NCI-H187 (cell line): ENCODE measurements around the gene GPR158.

Experiments
- DNase-seq, 2 experiments: peaks; one replicate each; lab custom pipeline; 2025; lab: John Stamatoyannopoulos, UW

Gene GPR158

DNA sequence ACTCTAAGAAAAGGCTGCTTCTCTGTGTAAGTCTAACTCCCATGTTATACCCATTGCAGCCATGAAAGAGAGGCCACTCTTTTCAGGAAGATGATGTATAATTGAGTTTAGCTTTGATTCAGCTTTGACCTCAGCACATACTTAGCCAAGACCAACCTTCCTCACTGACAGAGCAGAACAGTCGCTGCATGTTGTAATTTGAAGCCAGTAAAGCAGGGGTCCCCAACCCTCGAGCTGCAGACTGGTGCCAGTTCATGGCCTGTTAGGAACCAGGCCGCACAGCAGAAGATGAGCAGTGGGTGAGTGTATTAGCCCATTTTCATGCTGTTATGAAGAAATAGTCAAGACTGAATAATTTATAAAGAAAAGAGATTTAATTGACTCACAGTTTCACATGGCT, 223.9 kb downstream of the GPR158 start:
- no peak for DNase-seq

DNA sequence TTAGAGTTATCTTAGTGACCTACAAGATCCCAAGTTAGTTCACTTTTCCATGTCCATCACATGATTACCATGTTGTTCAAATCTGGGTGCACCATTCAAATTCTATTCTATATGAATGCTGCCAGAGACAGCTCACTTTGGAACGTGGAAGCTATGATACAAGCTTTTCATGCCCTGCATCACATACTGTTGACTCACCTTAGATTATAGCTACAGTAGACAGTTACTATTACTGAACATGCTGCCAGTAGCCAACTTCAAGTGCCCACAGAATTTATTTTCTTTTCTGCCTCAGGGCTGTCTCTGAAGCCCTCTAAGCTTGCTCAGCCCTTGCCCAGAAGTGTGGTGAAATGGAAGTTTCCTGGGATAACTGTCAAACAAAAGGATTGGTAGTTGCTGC, 231.1 kb downstream of the GPR158 start:
- DNase-seq: no peak

GRCh38 chr10:25417611-25418010, 242.8 kb downstream of the GPR158 start:
- DNase-seq: no peak

DNA sequence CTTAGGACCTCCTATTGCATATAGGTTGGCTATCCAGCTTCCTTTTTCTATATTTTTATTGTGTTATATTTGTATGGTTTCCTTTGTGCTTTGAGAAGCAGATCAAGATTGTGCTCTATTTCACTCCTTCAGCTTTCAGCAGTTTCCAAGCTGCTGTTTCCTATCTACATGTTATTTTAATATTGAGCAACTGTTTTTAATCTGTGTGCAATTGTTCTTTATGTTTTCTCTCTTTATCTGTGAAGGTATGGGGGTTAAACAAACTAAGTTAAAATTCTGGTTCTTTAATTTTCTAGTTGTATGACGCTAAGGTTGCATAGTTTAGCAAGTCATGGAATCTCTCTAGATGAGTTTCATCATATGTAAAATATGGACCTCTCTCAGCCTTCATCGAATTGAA, 251.0 kb downstream of the GPR158 start:
- DNase-seq: no peak

DNA sequence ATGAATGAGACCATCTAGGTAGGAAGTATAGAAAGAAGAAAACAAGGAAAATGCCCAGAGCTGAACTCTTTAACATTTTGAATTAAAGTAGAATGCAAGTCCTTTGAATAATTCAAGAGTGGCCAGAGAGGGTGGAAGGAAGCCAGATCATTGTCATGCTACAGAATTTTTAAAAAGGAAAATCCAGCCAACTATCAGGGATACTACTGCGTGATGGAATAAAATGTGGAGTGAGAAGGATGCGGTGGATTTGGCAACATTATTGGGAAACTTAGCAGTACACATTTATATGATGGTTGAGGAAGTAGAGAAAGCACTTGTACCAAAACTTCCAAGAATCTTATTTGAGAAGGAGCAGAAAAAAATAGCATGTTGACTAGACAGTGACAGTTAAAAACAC, 261.6 kb downstream of the GPR158 start:
- DNase-seq: no peak

- no peak for DNase-seq
These were observed 266.5 kb downstream of the GPR158 start for GRCh38 chr10:25441270-25441669.

- DNase-seq: no peak
These were observed 269.5 kb downstream of the GPR158 start for GRCh38 chr10:25444266-25444665.

DNA sequence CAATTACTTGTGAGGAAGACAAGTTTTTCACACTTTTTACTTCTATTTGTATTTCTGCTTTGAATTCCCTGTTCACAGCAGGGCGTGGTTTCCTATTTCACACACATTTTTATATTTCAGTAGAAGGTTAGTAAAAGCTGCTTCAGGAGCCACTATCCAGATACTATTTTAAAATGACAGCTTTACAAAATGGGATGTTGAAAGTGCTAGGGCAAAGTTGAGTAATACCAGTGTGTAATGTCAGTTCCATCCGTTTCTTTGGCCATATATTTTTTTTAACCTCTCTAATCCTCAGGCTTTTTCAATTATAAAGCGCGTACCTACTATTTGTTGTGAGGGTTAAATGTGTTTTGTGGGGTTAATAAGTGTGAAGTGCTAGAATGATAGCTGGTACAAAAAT, 276.6 kb downstream of the GPR158 start:
- DNase-seq: no peak

- no peak for DNase-seq
These were observed 278.8 kb downstream of the GPR158 start for GRCh38 chr10:25453619-25454018.

DNA sequence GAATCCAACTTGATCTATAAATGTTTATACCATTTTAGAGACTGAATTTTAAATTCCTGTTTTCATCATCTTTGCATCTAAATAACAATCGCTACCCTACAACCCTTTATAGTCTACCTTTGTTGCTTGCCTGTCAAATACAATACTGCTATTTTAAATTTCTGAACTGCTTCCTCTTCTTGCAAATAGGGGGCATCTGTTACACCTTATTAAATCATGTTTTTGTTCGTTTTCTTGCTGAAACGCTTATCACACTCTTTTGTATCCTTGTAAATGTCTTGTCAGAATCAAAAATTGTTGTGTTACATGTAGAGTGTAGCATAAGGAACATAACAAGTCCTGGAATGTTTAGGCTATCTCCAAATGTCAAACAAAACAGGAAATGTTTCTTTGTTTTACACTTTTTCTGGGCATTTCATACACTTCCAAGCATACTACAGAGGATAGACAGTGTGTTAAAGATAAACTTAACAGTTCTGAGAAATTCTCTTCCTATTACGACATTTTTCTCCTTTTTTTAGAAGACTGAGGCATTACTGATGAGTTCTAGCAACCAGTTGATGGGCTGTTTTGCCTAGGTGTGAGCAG, 281.3 kb downstream of the GPR158 start:
- DNase-seq: no peak

DNA sequence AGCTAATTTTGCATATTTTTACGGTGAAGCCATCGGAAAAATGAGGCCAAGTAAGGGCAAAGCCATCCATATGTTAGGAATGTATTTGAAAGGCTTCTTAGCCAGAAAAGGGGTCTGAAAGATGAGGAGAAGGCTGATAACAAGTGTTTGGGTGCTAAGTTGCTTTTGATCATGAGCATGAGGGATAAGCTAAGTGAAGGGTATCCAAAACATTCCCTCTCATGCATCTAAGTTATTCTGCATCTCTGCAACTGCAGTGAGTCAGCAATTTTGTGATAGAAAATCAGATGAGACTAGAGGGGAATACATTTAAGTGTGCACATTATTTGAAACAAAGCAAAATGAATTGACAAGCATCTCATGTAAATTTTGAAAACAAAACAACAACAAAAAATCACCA, 282.8 kb downstream of the GPR158 start:
- no peak for DNase-seq

DNA sequence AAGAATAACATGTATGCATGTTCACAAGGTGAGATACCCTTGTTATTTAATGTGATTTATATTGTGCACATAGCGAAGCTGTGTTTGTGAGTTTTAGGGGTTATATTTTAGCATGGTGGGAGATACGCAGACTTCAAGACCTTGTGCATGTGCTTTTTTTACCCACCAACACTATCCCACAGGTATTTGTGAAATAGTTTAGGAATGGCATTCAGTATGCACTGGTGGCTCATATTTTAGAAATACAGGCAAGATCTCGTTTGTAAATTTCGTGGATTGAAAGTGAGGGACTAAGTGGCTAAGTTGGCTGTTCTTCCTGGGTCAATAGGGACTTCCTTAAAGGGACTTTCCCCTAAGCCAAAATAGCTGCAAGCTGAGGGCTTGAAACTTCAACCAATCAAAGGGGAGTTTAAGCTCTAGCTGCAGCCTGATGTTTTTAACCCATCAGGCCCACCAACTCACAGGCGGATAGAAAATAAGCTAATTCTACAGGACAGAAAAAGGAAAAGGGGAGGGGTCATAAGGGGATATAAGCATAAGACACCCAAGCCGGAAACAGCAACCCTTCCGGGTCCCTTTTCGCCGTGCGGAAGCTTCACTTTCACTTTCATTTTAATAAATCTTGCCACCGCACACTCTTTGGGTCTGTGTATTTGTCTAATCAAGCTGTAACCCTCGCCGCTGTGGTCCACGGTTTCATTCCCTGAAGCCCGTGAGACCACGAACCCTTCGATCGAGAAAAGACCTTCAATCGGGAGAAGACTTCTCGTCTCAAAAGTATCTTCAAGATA, 291.0 kb downstream of the GPR158 start:
- DNase-seq: no peak

DNA sequence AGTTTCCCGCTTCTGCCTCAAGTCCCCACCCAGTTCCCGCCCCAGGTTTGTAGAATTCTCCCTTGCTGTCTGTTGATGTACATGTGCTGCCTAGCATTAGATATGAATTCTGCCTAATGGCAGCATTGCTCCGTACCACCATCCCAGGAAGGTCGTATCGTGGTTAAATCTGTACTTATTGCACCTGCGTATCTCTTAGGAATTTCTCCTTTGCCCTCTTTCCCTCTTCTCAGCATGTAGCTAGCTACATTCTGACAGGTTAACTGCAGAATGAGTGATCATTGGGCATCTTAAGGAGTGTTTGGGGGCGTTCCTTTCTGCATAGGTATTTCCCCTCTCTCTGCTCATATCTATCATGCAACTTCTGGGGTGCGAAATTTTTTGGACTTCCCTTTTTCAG, 293.1 kb downstream of the GPR158 start:
- no peak for DNase-seq

- DNase-seq: no peak
These were observed 306.7 kb downstream of the GPR158 start for GRCh38 chr10:25481467-25481866.

DNA sequence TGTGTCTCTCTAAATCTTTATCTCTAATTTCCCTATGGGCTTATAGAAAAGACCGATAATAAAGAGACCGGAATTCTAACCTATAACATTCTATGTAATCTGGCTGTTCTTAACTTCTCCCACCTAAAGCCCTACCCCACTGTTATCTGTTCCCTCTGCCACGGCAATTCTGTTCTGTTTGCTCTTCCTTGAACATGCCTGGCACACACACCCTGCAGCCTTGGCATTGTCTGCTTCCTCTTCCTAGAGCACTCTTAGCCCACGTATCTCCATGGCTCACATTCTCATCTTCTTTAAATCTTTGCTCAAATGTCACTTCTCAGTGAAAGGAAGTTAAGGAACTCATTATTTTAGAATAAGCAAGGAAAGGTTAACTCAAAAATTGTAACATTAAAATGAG, 309.2 kb downstream of the GPR158 start:
- no peak for DNase-seq

DNA sequence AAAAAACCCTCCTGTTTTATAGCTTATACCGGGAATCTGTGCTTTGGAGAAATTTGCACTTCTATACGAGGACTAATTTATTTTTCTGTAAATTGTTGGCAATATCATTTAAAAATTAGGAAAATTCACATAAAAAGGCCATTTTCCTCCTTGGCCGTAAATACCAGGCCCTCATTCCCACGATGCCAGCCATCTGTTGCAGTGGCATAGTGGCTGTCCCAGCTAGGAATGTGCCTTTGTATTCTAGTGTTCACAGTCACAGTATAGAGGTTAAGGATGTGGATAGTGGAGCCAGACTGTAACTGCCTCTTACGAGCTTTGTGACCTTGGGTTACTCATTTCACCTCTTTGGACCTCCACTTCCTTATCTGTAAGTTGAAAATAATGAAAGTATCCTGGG, 312.5 kb downstream of the GPR158 start:
- no peak for DNase-seq

- no peak for DNase-seq
These were observed 317.2 kb downstream of the GPR158 start for GRCh38 chr10:25492040-25492439.

DNA sequence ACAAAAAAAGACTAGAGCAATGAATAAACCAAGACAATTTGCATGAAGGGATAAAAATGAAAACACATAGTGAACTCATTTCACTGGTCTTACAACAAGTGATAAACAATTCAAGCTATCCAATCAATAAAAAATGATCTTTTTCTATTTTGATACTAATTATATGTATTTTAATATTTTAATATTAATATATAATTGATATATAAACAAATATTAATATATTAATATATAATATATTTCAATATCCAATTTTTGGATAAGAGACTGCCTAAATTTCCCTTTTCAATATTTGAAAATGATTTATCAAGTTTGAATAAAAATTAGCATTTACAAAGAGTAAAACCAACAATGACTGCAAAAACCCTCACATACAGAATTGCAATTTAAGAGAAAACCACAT, 317.9 kb downstream of the GPR158 start:
- DNase-seq: no peak

DNA sequence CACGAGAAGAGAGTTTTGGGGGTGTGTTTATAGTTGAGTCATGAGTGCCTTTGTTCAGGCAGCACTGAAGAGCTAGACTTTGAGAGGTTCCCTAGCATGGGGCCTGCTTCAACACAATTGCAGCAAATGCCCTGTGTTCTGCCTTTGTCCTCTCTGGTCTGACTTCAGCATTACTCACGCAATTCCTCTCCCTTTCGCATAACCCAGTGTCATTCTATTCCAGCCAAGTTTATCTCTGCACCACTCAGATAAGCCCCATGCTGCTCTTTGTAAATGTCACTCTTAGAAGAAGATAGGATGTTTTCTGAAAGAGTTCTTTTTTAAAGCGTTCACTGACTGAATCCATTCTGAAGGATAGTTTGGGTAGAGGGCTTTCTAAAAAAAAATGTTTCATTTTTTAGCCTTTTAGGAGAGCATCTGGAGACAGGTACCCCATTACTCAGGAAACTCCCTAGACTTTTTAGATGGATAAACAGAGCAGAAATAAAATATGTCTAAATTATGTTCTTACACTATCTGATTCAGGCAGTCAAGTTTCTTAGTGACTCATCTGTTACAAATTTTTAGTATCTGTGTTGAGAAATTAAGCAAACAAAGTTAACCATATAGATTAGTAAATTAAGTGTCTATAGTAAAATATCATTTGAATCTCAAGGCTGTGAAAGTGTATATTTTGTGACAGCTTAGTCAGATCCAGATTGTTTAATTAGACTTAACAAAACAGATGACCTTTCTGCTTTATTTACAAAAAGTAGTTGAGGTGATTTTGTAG, 318.5 kb downstream of the GPR158 start:
- DNase-seq: no peak

DNA sequence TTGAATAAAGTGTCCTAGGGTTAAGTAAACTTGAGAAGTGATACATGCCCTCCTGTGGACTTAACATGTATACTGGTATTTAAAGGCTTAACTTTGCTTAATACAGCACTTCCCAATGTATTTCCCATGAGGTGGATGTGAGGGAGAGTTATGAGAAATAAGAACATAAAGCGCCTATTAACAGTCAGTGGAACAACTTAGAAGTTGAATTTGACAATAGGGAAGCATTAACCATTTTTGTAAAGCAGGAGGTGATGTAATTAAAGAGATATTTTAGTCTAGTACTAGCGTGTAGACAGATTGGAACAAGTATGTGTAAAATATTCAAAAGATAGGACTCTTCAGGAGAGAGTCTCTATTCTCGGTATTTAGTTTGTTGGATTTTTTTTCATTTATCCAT, 322.4 kb downstream of the GPR158 start:
- DNase-seq: no peak

GRCh38 chr10:25498645-25499044, 323.8 kb downstream of the GPR158 start:
- DNase-seq: no peak

- no peak for DNase-seq
These were observed 327.1 kb downstream of the GPR158 start for GRCh38 chr10:25501912-25502311.

- DNase-seq: no peak
These were observed 327.7 kb downstream of the GPR158 start for GRCh38 chr10:25502453-25502852.
